Measurements from ENCODE around the gene HMCN1. TPM values are rescaled to one million over a fixed set of nuclear protein-coding genes. Genes with fewer than 3 reads are reported as not detected.

HMCN1 gene
- total and polyA plus RNA-seq, 2 experiments from 2014 or later = 1.6 to 8.7 TPM

GRCh38 chr1:185798505-185798904 lies 64.3 kb downstream of the HMCN1 start:
- peaks cover 2% of the 10 kb centered on the region for H3K27me3 Mint-ChIP-seq (ENCODE audit: insufficient read depth, low read depth, poor library complexity)
- Histone ChIP-seq H4K20me1 (replicated peaks; ENCODE audit: insufficient read depth) (no peaks in the 10 kb centered on the region), H3K27ac (ENCODE audit: low read depth) (no peak overlapping the region), H3K36me3 (ENCODE audit: insufficient read depth) (no peaks in the 10 kb centered on the region), H3K4me2 (no peak overlapping the region), H3K4me3 (no peak overlapping the region), H2AFZ (no peak overlapping the region), H3K79me2 (replicated peaks; ENCODE audit: insufficient read depth) (no peaks in the 10 kb centered on the region), H3K4me1 (ENCODE audit: insufficient read depth) (no peaks in the 10 kb centered on the region), H3K9me2 (ENCODE audit: insufficient read depth) (no peaks in the 10 kb centered on the region; the same call in 1 of the 2 replicates), H3F3A (replicated peaks; ENCODE audit: low read depth) (no peaks in the 10 kb centered on the region), H3K27me3 (ENCODE audit: insufficient read depth) (no peaks in the 10 kb centered on the region)
- no peak for DNase-seq (ENCODE audit: low spot score)
- H3K4me3 Mint-ChIP-seq = no peak overlapping the region
- peaks cover 14% of the 10 kb centered on the region; the same call in 2 of the 3 replicates for H3K9me3 Mint-ChIP-seq
- H3K36me3 Mint-ChIP-seq (ENCODE audit: low read depth) = peaks cover 5% of the 10 kb centered on the region; the same call in 2 of the 3 replicates
- H3K27ac Mint-ChIP-seq = no peak overlapping the region
- TF ChIP-seq JUNB (IDR thresholded peaks at IDR 0.05; ENCODE audit: unreplicated experiment) (no peak), NANOG (IDR thresholded peaks at IDR 0.05; ENCODE audit: borderline replicate concordance) (no peak), ZNF462 (CRISPR knock-in tag; IDR thresholded peaks at IDR 0.05) (no peak), ZNF331 (CRISPR knock-in tag; IDR thresholded peaks at IDR 0.05; ENCODE audit: low read depth) (no peak), EZH2 (IDR thresholded peaks at IDR 0.05; ENCODE audit: low read depth, unreplicated experiment) (no peak), STAT1 (IDR thresholded peaks at IDR 0.05; ENCODE audit: unreplicated experiment) (no peak), POLR2AphosphoS5 (IDR thresholded peaks at IDR 0.05; ENCODE audit: low read depth) (no peak), REST (IDR thresholded peaks at IDR 0.05; ENCODE audit: unreplicated experiment) (no peak), CTCF (conservative IDR thresholded peaks at IDR 0.05; ENCODE audit: low read depth in 2 of 2) (no peak), EZH2phosphoT487 (IDR thresholded peaks at IDR 0.05; ENCODE audit: unreplicated experiment) (no peak), ZNF114 (CRISPR knock-in tag; IDR thresholded peaks at IDR 0.05) (no peak), CREB1 (CRISPR knock-in tag; IDR thresholded peaks at IDR 0.05; ENCODE audit: low read depth) (no peak), ETS1 (IDR thresholded peaks at IDR 0.05) (no peak)
- no peak for ATAC-seq
- H3K4me1 Mint-ChIP-seq = no peaks in the 10 kb centered on the region
